Glutamatergic neuron (in vitro differentiated cells): ENCODE data around the gene PTPRT. TPM values are rescaled to one million over a fixed set of nuclear protein-coding genes. Genes with fewer than 3 reads are reported as not detected.

Experiments
- DNase-seq: peaks from one replicate; pipeline ENCODE4 v3.0.0; 2022
- H3K27ac Mint-ChIP-seq: one replicate; pipeline ENCODE4 v1.8.0; 2020; ENCODE audit warnings: mild to moderate bottlenecking, mixed read lengths, inconsistent platforms; ENCODE audit not compliant: unreplicated experiment
- H3K27me3 Mint-ChIP-seq: one replicate; pipeline ENCODE4 v1.8.0; 2020; ENCODE audit warnings: mild to moderate bottlenecking, moderate library complexity, mixed read lengths, inconsistent platforms; ENCODE audit not compliant: unreplicated experiment
- H3K36me3 Mint-ChIP-seq: one replicate; pipeline ENCODE4 v1.8.0; 2020; ENCODE audit warnings: mild to moderate bottlenecking, mixed read lengths, inconsistent platforms; ENCODE audit not compliant: unreplicated experiment
- H3K4me1 Mint-ChIP-seq: one replicate; pipeline ENCODE4 v1.8.0; 2020; ENCODE audit warnings: mild to moderate bottlenecking, low read depth, mixed read lengths, inconsistent platforms; ENCODE audit not compliant: unreplicated experiment
- H3K4me3 Mint-ChIP-seq: one replicate; pipeline ENCODE4 v1.8.0; 2020; ENCODE audit warnings: mild to moderate bottlenecking, mixed read lengths, inconsistent platforms; ENCODE audit not compliant: unreplicated experiment
- H3K9me3 Mint-ChIP-seq: one replicate; pipeline ENCODE4 v1.8.0; 2020; ENCODE audit warnings: mild to moderate bottlenecking, moderate library complexity, mixed read lengths, inconsistent platforms; ENCODE audit not compliant: unreplicated experiment
- total RNA-seq: library from RNA; stranded (reverse); fragmentation: NEBNext Ultra II Directional; extraction: Animal tissue kit (Norgen Biotek cat#: 25700); gene quantifications from one replicate; pipeline ENCODE4 v1.2.1, GENCODE V29; 2021; ENCODE audit not compliant: unreplicated experiment
- TF ChIP-seq, protein P1 (sequence below): fragments of 200-600 bp; sonication (generic); IDR thresholded peaks from one replicate; pipeline ENCODE4 v1.5.0; 2021; ENCODE audit not compliant: partially characterized antibody, unreplicated experiment

PTPRT gene
- total RNA-seq, 1 donor from 2014 or later: 1.9 TPM

DNA sequence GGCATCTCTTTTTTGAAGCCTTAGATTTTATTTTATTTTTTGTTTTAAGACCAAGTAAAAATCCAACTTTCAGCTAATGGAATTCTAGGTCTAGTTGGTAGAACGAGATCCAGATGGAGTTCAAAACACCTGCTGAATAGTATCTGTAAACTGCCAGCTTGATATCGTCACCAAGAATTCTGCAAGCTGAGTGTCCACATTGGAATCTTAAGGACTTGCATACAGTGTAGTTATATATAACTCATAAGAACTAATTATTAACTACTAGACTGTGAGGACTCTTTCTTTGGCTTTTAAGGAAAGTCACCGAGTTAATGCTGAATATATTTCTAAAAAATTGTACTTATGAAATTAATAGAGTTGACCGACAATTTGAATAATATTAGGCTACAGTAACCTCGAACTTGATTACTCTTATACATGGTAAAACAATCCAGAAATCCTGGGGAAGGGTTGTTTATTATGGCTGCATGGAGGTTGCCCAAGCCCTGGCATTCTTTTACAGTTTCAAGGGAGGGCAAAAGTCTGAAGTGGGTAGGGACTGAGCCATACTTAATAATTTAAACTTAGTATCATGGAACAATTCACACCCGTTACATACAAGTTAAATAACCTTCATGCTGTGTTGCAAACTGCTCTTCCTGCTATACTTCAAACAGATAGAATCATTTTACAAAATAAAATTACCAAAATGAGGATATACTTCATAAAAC, 553.9 kb downstream of the PTPRT start:
- H3K27me3 Mint-ChIP-seq: peaks cover 2% of the 10 kb centered on the region
- H3K36me3 Mint-ChIP-seq: no peaks in the 10 kb centered on the region
- H3K4me3 Mint-ChIP-seq: no peak overlapping the region
- H3K4me1 Mint-ChIP-seq: no peaks in the 10 kb centered on the region
- H3K27ac Mint-ChIP-seq: no peak overlapping the region
- no peaks in the 10 kb centered on the region for H3K9me3 Mint-ChIP-seq
- no peak for DNase-seq
- TF ChIP-seq, protein P1, sequence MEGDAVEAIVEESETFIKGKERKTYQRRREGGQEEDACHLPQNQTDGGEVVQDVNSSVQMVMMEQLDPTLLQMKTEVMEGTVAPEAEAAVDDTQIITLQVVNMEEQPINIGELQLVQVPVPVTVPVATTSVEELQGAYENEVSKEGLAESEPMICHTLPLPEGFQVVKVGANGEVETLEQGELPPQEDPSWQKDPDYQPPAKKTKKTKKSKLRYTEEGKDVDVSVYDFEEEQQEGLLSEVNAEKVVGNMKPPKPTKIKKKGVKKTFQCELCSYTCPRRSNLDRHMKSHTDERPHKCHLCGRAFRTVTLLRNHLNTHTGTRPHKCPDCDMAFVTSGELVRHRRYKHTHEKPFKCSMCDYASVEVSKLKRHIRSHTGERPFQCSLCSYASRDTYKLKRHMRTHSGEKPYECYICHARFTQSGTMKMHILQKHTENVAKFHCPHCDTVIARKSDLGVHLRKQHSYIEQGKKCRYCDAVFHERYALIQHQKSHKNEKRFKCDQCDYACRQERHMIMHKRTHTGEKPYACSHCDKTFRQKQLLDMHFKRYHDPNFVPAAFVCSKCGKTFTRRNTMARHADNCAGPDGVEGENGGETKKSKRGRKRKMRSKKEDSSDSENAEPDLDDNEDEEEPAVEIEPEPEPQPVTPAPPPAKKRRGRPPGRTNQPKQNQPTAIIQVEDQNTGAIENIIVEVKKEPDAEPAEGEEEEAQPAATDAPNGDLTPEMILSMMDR: no peak

GRCh38 chr20:42634156-42634555, 555.5 kb downstream of the PTPRT start:
- Mint-ChIP-seq H3K9me3 (no peaks in the 10 kb centered on the region), H3K4me3 (no peak overlapping the region), H3K36me3 (no peaks in the 10 kb centered on the region), H3K27ac (no peak overlapping the region), H3K27me3 (peaks cover 2% of the 10 kb centered on the region), H3K4me1 (no peaks in the 10 kb centered on the region)
- DNase-seq: no peak
- TF ChIP-seq, protein P1: no peak

DNA sequence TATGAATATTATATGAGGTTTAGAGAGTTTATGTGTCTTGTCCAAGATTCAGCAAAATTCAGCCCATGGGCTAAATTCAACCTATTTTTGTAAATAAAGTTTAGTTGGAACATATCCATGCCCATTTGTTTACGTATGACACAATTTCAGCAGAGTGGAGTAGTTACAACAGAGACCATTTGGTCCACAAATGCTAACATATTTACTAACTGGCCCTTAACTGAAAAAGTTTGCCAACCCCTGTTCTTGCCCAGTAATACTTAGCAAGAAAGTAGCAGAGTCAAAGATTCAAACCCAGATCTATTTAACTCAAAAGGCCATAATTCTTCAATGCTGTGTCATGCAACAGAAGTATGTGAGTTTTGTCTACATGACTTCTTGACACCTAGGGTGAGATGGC, 561.0 kb downstream of the PTPRT start:
- Mint-ChIP-seq H3K36me3 (no peaks in the 10 kb centered on the region), H3K4me3 (no peak overlapping the region), H3K27ac (no peak overlapping the region), H3K4me1 (no peaks in the 10 kb centered on the region), H3K9me3 (peaks cover 1% of the 10 kb centered on the region), H3K27me3 (peaks cover 2% of the 10 kb centered on the region)
- DNase-seq: no peak
- TF ChIP-seq, protein P1: no peak

DNA sequence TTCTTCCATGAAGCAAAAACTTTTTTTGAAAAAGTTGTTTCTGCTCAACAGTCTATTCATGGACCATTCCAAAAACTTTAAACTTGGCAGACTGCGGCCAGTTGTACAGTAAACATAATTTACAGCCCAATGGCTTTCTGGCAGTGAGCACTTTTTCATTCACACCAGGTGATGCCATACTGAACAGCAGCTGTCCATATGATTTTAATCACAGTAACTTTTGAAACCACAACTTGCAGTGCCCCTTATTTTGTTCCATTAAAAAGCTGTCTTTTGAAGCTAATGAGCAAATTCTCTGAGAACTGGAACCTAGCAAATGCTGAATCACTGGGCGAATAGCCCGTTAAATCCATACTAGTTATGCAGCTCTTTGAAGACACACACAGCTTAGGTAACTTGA, 576.6 kb downstream of the PTPRT start:
- H3K36me3 Mint-ChIP-seq: peaks cover 5% of the 10 kb centered on the region
- H3K4me3 Mint-ChIP-seq: no peak overlapping the region
- H3K4me1 Mint-ChIP-seq: peaks cover 11% of the 10 kb centered on the region
- TF ChIP-seq, protein P1: no peak
- H3K9me3 Mint-ChIP-seq: no peaks in the 10 kb centered on the region
- H3K27ac Mint-ChIP-seq: no peak overlapping the region
- peaks cover 3% of the 10 kb centered on the region for H3K27me3 Mint-ChIP-seq
- DNase-seq: no peak
